Left lung (tissue), 10 donors: Measurements from ENCODE around the gene GGNBP2. TPM values are rescaled to one million over a fixed set of nuclear protein-coding genes. Genes with fewer than 3 reads are reported as not detected.

Experiments
- ATAC-seq: fragments of 200-7000 bp; cut with Tn5 transposase; one replicate; pipeline ENCODE4 v1.9.1; 2020; ENCODE audit warnings: moderate library complexity
- DNase-seq, 4 donors: peaks; one replicate each; pipeline ENCODE4 v3.0.0-alpha.2; 2013 to 2020
- H3K27ac ChIP-seq, 2 donors: fragments of 200-600 bp; sonication (generic) in 1 of 2; one replicate each; pipeline versions ENCODE4 v1.5.0 to v1.8.0; 2020 to 2021
- H3K27me3 ChIP-seq, 2 donors: fragments of 200-600 bp; sonication (generic) in 1 of 2; one replicate each; pipeline versions ENCODE4 v1.5.0 to v1.8.0; 2020 to 2021
- H3K36me3 ChIP-seq, 2 donors: fragments of 200-600 bp; sonication (generic) in 1 of 2; one replicate each; pipeline versions ENCODE4 v1.5.0 to v1.8.0; 2020 to 2021
- H3K4me1 ChIP-seq, 2 donors: fragments of 200-600 bp; one replicate each; pipeline ENCODE4 v1.8.0; 2021
- H3K4me3 ChIP-seq, 2 donors: fragments of 200-600 bp; sonication (generic) in 1 of 2; one replicate each; pipeline versions ENCODE4 v1.5.0 to v1.8.0; 2020 to 2021; ENCODE audit warnings: mild to moderate bottlenecking in 1 of 2
- H3K9me3 ChIP-seq, 2 donors: fragments of 200-600 bp; sonication (generic) in 1 of 2; one replicate each; pipeline versions ENCODE4 v1.5.0 to v1.8.0; 2020 to 2021
- intact Hi-C, 2 donors: fragments of 100-400 bp; cut with DNase I; formaldehyde crosslinking; loops; one replicate each; pipeline versions ENCODE4 v1.11.2 to v1.14.2; 2022
- polyA plus RNA-seq, 6 donors: library from polyadenylated mRNA; unstranded; fragments of 120-200 nt; gene quantifications; one replicate each; pipeline ENCODE4 v1.2.1, GENCODE V29; 2013; ENCODE audit not compliant: insufficient read length in 6 of 6
- total RNA-seq, 2 donors: library from RNA; stranded (reverse); fragmentation: NEBNext Ultra II Directional; extraction: Animal tissue kit (Norgen Biotek cat#: 25700); gene quantifications; one replicate each; pipeline ENCODE4 v1.2.1, GENCODE V29; 2021
- TF ChIP-seq, protein P1 (sequence below), 2 donors: fragments of 200-600 bp; sonication (generic) in 1 of 2; IDR thresholded peaks; one replicate each; pipeline versions ENCODE4 v1.5.0 to v1.8.0; 2021; ENCODE audit warnings: antibody characterized with exemption in 2 of 2
- donor health status: DM: no; HTN: yes; CAD: no.
- donor health status: DM: no; HTN: no; CAD: no.

Gene GGNBP2
- total and polyA plus RNA-seq, 8 donors = 64.7 to 106 (median 94.0) TPM

DNA sequence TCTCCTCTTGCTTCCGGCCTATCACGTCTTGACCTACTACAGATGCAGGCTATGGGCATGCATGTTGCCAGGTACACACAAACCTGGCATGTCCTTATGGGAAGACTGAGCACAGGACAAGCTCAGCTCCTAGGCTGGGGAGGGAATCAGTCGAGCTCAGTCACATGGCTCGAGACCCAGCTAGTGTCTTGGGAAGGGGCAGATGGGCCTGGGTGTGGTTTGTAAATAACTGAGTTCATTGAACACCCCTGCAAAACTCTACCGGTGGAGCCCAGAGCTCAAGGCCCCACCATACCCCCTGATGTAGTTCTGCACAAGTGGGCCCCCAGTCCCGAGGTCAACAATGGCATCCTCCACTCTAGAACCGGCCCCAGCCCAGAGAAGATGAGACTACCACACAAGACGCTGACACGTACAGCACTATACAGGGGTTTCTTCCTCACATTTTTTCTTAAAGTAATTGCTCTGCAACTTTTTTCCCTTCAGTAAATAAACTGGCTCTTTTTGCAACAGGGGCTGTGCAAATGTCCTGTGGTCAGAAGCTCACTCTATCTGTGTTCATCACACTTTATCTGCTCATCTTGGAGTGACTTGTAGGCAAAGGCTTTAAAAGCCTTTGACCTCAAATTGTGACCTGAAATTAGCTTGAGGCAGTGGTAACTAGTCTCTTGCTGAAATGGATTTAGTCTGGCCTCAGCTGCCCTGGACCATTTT lies 35.3 kb upstream of the GGNBP2 start:
- TF ChIP-seq, protein P1, sequence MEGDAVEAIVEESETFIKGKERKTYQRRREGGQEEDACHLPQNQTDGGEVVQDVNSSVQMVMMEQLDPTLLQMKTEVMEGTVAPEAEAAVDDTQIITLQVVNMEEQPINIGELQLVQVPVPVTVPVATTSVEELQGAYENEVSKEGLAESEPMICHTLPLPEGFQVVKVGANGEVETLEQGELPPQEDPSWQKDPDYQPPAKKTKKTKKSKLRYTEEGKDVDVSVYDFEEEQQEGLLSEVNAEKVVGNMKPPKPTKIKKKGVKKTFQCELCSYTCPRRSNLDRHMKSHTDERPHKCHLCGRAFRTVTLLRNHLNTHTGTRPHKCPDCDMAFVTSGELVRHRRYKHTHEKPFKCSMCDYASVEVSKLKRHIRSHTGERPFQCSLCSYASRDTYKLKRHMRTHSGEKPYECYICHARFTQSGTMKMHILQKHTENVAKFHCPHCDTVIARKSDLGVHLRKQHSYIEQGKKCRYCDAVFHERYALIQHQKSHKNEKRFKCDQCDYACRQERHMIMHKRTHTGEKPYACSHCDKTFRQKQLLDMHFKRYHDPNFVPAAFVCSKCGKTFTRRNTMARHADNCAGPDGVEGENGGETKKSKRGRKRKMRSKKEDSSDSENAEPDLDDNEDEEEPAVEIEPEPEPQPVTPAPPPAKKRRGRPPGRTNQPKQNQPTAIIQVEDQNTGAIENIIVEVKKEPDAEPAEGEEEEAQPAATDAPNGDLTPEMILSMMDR (IDR thresholded peaks at IDR 0.05) = no peak
- H3K27ac ChIP-seq = no peak overlapping the region
- DNase-seq (no peak), ATAC-seq (no peak)
- intact Hi-C loops = no loop called here
- no peaks in the 10 kb centered on the region for H3K4me1 ChIP-seq
- H3K36me3 ChIP-seq = peaks cover 0 to 77% of the 10 kb centered on the region in 2 donors
- H3K4me3 ChIP-seq = no peak overlapping the region
- no peaks in the 10 kb centered on the region for H3K27me3 ChIP-seq
- no peaks in the 10 kb centered on the region for H3K9me3 ChIP-seq

DNA sequence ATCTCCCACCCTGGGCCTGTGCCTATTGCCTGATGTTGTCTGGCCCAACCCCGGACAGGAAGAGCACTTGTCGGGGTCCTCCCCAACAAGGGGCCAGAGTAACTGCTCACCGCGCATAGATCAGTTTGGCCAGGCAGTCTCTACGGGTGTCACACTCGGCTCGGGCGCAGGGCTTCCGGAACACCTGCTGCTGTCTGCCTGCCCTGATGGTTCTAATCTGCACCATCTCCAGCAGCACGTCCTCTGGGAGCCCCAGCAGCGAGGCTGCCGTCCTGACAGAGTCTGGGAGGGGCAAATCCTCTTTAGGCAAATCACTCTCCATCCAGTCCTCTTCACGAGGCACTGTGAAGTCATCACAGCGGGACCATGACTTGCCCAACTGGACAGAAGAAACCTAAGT lies 34.1 kb upstream of the GGNBP2 start:
- Histone ChIP-seq H3K9me3 (no peaks in the 10 kb centered on the region), H3K27me3 (no peaks in the 10 kb centered on the region), H3K27ac (no peak overlapping the region), H3K4me3 (no peak overlapping the region), H3K36me3 (peaks cover 0 to 77% of the 10 kb centered on the region in 2 donors), H3K4me1 (no peaks in the 10 kb centered on the region)
- intact Hi-C loops = no loop called here
- ATAC-seq = no peak
- DNase-seq = no peak
- TF ChIP-seq, protein P1 (IDR thresholded peaks at IDR 0.05) = no peak

DNA sequence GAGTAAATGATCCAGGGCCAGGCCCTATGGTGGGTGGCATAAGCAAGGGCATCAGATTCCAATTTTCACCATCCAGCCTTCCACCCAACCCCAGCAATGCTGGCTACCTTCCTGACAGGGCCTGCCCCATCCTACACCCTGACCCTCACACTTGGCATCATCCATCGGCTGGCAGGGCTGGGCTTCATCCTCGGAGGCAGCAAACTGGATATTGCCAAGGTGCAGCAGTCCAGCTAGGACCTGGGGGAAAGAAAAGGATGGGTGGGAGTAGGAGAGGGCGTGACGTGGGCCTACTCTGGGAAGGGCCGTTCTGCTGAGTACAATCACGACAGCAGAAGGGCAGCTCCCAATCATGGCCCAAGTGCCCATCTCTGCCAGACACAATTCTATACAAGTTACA lies 33.5 kb upstream of the GGNBP2 start:
- ATAC-seq = no peak
- peaks cover 0 to 77% of the 10 kb centered on the region in 2 donors for H3K36me3 ChIP-seq
- intact Hi-C loops = no loop called here

DNA sequence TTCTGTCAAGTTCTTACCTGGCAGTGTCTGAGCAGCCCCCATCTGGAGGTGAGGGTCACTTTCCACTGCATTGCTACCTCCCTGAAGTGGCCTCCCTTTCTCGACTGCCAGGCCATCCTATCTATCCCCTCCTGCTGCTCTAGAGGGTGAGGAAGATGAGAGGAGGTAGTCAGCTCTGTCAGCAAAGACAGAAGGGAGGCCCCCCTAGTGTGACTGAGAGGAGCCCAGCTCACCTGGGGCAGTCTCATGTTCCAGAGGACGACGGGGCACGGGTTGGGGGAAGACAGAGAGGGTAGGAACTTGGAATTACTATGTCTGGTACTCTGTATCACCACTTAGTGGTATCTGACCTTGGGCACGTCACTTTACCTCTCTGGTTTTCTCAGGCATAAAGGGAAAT lies 32.1 kb upstream of the GGNBP2 start:
- no peak for ATAC-seq
- intact Hi-C loops = no loop called here
- no peak overlapping the region for H3K4me3 ChIP-seq
- DNase-seq = no peak
- TF ChIP-seq, protein P1 (IDR thresholded peaks at IDR 0.05) = no peak
- no peaks in the 10 kb centered on the region for H3K9me3 ChIP-seq
- no peaks in the 10 kb centered on the region for H3K27me3 ChIP-seq
- no peaks in the 10 kb centered on the region for H3K4me1 ChIP-seq
- peaks cover 0 to 79% of the 10 kb centered on the region in 2 donors for H3K36me3 ChIP-seq
- no peak overlapping the region for H3K27ac ChIP-seq

More for the DNA sequence above, 33.5 kb upstream of the GGNBP2 start:
- Histone ChIP-seq H3K4me1 (no peaks in the 10 kb centered on the region), H3K4me3 (no peak overlapping the region), H3K27ac (no peak overlapping the region), H3K27me3 (no peaks in the 10 kb centered on the region), H3K9me3 (no peaks in the 10 kb centered on the region)
- TF ChIP-seq, protein P1 (IDR thresholded peaks at IDR 0.05) = no peak
- DNase-seq = no peak

DNA sequence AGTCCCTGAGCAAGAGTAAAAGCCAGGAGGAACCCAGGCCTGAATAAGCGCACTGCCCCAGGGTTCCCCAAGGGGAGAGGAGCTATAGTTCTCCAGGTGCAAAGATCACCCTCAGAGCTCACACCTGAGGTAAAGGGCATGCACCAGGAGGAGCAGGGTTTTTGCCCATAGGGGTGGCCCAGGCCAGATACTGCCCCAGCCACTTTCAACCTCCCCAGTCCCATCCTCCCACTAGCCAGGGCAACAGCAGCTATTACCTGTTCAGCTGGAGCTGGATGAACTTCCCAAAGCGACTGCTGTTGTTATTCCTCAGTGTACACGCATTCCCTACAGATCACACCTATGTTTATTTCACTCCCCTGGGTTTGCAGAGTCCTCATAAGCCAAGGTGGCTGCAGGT lies 29.9 kb upstream of the GGNBP2 start:
- H3K27me3 ChIP-seq = no peaks in the 10 kb centered on the region
- H3K36me3 ChIP-seq = peaks cover 0 to 75% of the 10 kb centered on the region in 2 donors
- no peak overlapping the region for H3K4me3 ChIP-seq
- ATAC-seq = no peak
- TF ChIP-seq, protein P1 (IDR thresholded peaks at IDR 0.05) = no peak
- H3K4me1 ChIP-seq = no peaks in the 10 kb centered on the region
- H3K27ac ChIP-seq = no peak overlapping the region
- DNase-seq = no peak
- H3K9me3 ChIP-seq = no peaks in the 10 kb centered on the region
- intact Hi-C loops = no loop called here
